Mesendoderm (in vitro differentiated cells): ENCODE measurements around the gene IQCB1.

Source experiments
- DNase-seq: peaks from one replicate; pipeline ENCODE4 v3.0.0; 2013
- H2AK5ac ChIP-seq: 2 replicates; pipeline ENCODE4 v1.6.1; 2013; ENCODE audit warnings: low read length, inconsistent platforms
- H2BK120ac ChIP-seq: 2 replicates; pipeline ENCODE4 v1.6.1; 2013; ENCODE audit warnings: low read depth, mild to moderate bottlenecking, low read length, moderate library complexity, mixed read lengths
- H2BK15ac ChIP-seq: replicated peaks from 2 replicates; pipeline ENCODE4 v1.6.1; 2013; ENCODE audit warnings: low read depth, mild to moderate bottlenecking, moderate library complexity
- H2BK5ac ChIP-seq: 2 replicates; pipeline ENCODE4 v1.6.1; 2013; ENCODE audit warnings: low read length, inconsistent platforms
- H3K18ac ChIP-seq: 2 replicates; pipeline ENCODE4 v1.6.1; 2013; ENCODE audit warnings: mild to moderate bottlenecking, low read length, mixed read lengths
- H3K23ac ChIP-seq: one replicate; pipeline ENCODE4 v1.6.1; 2013; ENCODE audit warnings: low read length
- H3K27ac ChIP-seq: 2 replicates; pipeline ENCODE4 v1.5.1; 2013; ENCODE audit warnings: low read depth, mild to moderate bottlenecking, inconsistent platforms, low read length, moderate library complexity
- H3K27me3 ChIP-seq: 2 replicates; pipeline ENCODE4 v1.6.1; 2013; ENCODE audit warnings: low read length, control low read depth, mild to moderate bottlenecking, inconsistent platforms; ENCODE audit not compliant: insufficient read depth, poor library complexity
- H3K36me3 ChIP-seq: 2 replicates; pipeline ENCODE4 v1.6.1; 2013; ENCODE audit warnings: low read length, inconsistent platforms; ENCODE audit not compliant: control insufficient read depth, insufficient read depth
- H3K4ac ChIP-seq: one replicate; pipeline ENCODE4 v1.6.1; 2013; ENCODE audit warnings: low read depth, mild to moderate bottlenecking, low read length, moderate library complexity
- H3K4me1 ChIP-seq: 2 replicates; pipeline ENCODE4 v1.6.1; 2013; ENCODE audit warnings: low read depth, low read length, inconsistent platforms; ENCODE audit not compliant: control insufficient read depth
- H3K4me2 ChIP-seq: 2 replicates; pipeline ENCODE4 v1.6.1; 2013; ENCODE audit warnings: low read length
- H3K4me3 ChIP-seq: 2 replicates; pipeline ENCODE4 v1.5.1; 2013; ENCODE audit warnings: mild to moderate bottlenecking, low read length
- H3K56ac ChIP-seq: one replicate; pipeline ENCODE4 v1.6.1; 2013; ENCODE audit warnings: low read length
- H3K79me1 ChIP-seq: 2 replicates; pipeline ENCODE4 v1.6.1; 2013; ENCODE audit warnings: low read length, inconsistent platforms
- H3K79me2 ChIP-seq: 2 replicates; pipeline ENCODE4 v1.6.1; 2013; ENCODE audit warnings: mild to moderate bottlenecking, low read length; ENCODE audit not compliant: control insufficient read depth, insufficient read depth
- H3K9ac ChIP-seq: 2 replicates; pipeline ENCODE4 v1.6.1; 2013; ENCODE audit warnings: low read length, inconsistent platforms
- H4K5ac ChIP-seq: one replicate; pipeline ENCODE4 v1.6.1; 2013; ENCODE audit warnings: low read length
- H4K8ac ChIP-seq: one replicate; pipeline ENCODE4 v1.6.1; 2013; ENCODE audit warnings: low read depth, mild to moderate bottlenecking, control low read depth, low read length, moderate library complexity
- WGBS: extraction: QIAGEN DNeasy Blood & Tissue Kit; methylation state at CpG from one replicate; pipeline ENCODE4 v1.1.7; 2013; ENCODE audit warnings: low lambda C conversion rate, missing lambda C conversion rate; ENCODE audit not compliant: insufficient coverage; ENCODE audit errors: extremely low coverage; 5-methylcytosine and 5-hydroxymethylcytosine counted together

Gene IQCB1

GRCh38 chr3:121724130-121724529 lies 110.7 kb downstream of the IQCB1 start:
- Histone ChIP-seq H3K4me1 (no peaks in the 10 kb centered on the region), H3K36me3 (peaks cover 2% of the 10 kb centered on the region), H3K4ac (no peak overlapping the region), H3K4me2 (no peak overlapping the region), H3K79me1 (no peaks in the 10 kb centered on the region), H4K5ac (no peak overlapping the region), H3K79me2 (no peaks in the 10 kb centered on the region), H3K4me3 (no peak overlapping the region), H2BK120ac (no peak overlapping the region), H2BK15ac (no peak overlapping the region), H2AK5ac (no peak overlapping the region), H3K56ac (no peak overlapping the region), H4K8ac (no peak overlapping the region), H3K27me3 (no peaks in the 10 kb centered on the region), H3K23ac (no peak overlapping the region), H3K9ac (no peak overlapping the region), H3K18ac (no peak overlapping the region), H2BK5ac (no peak overlapping the region), H3K27ac (no peak overlapping the region)
- no peak for DNase-seq
- no CpG with 5 or more reads among the region's 1 CpG for WGBS

- no peak overlapping the region for H2BK15ac ChIP-seq
- H3K27me3 ChIP-seq: no peaks in the 10 kb centered on the region
- no peak overlapping the region for H4K5ac ChIP-seq
- no peaks in the 10 kb centered on the region for H3K79me1 ChIP-seq
- H3K4me1 ChIP-seq: no peaks in the 10 kb centered on the region
- H2AK5ac ChIP-seq: no peak overlapping the region
- no peaks in the 10 kb centered on the region for H3K79me2 ChIP-seq
- DNase-seq: no peak
- no peak overlapping the region for H2BK120ac ChIP-seq
- peaks cover 2% of the 10 kb centered on the region for H3K36me3 ChIP-seq
- H4K8ac ChIP-seq: no peak overlapping the region
- no peak overlapping the region for H3K4ac ChIP-seq
- H3K4me2 ChIP-seq: no peak overlapping the region
- no peak overlapping the region for H3K27ac ChIP-seq
- no peak overlapping the region for H3K18ac ChIP-seq
- H3K23ac ChIP-seq: no peak overlapping the region
- no peak overlapping the region for H3K9ac ChIP-seq
- H3K56ac ChIP-seq: no peak overlapping the region
- no CpG with 5 or more reads among the region's 1 CpG for WGBS
- no peak overlapping the region for H3K4me3 ChIP-seq
- no peak overlapping the region for H2BK5ac ChIP-seq
Observed at GRCh38 chr3:121723485-121723884, 111.4 kb downstream of the IQCB1 start.

- H3K56ac ChIP-seq: no peak overlapping the region
- H4K8ac ChIP-seq: no peak overlapping the region
- H2BK15ac ChIP-seq: no peak overlapping the region
- H3K23ac ChIP-seq: no peak overlapping the region
- H3K27ac ChIP-seq: no peak overlapping the region
- no peak overlapping the region for H3K4me3 ChIP-seq
- H3K18ac ChIP-seq: no peak overlapping the region
- no peaks in the 10 kb centered on the region for H3K79me1 ChIP-seq
- no peak overlapping the region for H2BK5ac ChIP-seq
- H3K79me2 ChIP-seq: no peaks in the 10 kb centered on the region
- H3K9ac ChIP-seq: no peak overlapping the region
- H3K4me2 ChIP-seq: no peak overlapping the region
- no peak overlapping the region for H3K4ac ChIP-seq
- H2BK120ac ChIP-seq: no peak overlapping the region
- H2AK5ac ChIP-seq: no peak overlapping the region
- no peaks in the 10 kb centered on the region for H3K4me1 ChIP-seq
- no peak for DNase-seq
- H3K36me3 ChIP-seq: peaks cover 2% of the 10 kb centered on the region
- no CpG with 5 or more reads among the region's 1 CpG for WGBS
- no peak overlapping the region for H4K5ac ChIP-seq
- H3K27me3 ChIP-seq: no peaks in the 10 kb centered on the region
Observed at GRCh38 chr3:121722411-121722810, 112.4 kb downstream of the IQCB1 start.

- H3K36me3 ChIP-seq: peaks cover 2% of the 10 kb centered on the region
Observed at GRCh38 chr3:121720163-121720562, 114.7 kb downstream of the IQCB1 start.

More at GRCh38 chr3:121720163-121720562, 114.7 kb downstream of the IQCB1 start:
- Histone ChIP-seq H3K4me3 (no peak overlapping the region), H3K4ac (no peak overlapping the region), H2BK15ac (no peak overlapping the region), H3K27ac (no peak overlapping the region), H3K79me2 (no peaks in the 10 kb centered on the region), H2BK5ac (no peak overlapping the region), H3K18ac (no peak overlapping the region), H3K23ac (no peak overlapping the region), H3K4me1 (no peaks in the 10 kb centered on the region), H4K5ac (no peak overlapping the region), H3K4me2 (no peak overlapping the region), H3K56ac (no peak overlapping the region), H2BK120ac (no peak overlapping the region), H2AK5ac (no peak overlapping the region), H3K9ac (no peak overlapping the region), H4K8ac (no peak overlapping the region), H3K79me1 (no peaks in the 10 kb centered on the region), H3K27me3 (no peaks in the 10 kb centered on the region)
- DNase-seq: no peak
